Astrocyte (in vitro differentiated cells and primary cell): Measurements from ENCODE around the gene GALNT8.

ENCODE experiments used
- EZH2 ChIP-seq: IDR thresholded peaks from 2 replicates; pipeline ENCODE4 v1.6.1; 2012; ENCODE audit warnings: mild to moderate bottlenecking, low read length, inconsistent platforms; ENCODE audit not compliant: insufficient read depth
- TF ChIP-seq, protein P1 (sequence below): IDR thresholded peaks from 2 replicates; pipeline ENCODE4 v1.5.1; 2011; ENCODE audit warnings: low read depth, mild to moderate bottlenecking, inconsistent platforms, low read length, moderate library complexity; ENCODE audit not compliant: insufficient read depth

DNA sequence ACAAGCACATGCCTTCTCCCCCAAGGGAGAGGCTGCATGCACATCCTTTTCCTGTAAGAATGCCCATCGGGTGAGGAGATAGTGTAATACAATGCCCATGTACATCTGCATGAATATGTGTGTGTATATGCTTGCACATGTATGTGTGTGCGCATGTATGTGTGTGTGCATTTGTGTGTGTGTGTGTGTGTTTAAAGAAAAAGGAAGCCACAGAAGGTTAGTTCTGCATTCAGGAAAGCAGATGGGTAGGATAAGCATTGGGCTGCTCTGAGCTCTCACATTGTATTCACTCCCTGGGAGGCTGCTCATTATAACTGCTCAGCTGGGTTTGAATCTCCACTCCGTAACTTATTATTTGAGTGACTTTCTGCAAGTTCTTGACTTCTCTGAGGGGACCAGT, 74.3 kb downstream of the GALNT8 start:
- TF ChIP-seq, protein P1, sequence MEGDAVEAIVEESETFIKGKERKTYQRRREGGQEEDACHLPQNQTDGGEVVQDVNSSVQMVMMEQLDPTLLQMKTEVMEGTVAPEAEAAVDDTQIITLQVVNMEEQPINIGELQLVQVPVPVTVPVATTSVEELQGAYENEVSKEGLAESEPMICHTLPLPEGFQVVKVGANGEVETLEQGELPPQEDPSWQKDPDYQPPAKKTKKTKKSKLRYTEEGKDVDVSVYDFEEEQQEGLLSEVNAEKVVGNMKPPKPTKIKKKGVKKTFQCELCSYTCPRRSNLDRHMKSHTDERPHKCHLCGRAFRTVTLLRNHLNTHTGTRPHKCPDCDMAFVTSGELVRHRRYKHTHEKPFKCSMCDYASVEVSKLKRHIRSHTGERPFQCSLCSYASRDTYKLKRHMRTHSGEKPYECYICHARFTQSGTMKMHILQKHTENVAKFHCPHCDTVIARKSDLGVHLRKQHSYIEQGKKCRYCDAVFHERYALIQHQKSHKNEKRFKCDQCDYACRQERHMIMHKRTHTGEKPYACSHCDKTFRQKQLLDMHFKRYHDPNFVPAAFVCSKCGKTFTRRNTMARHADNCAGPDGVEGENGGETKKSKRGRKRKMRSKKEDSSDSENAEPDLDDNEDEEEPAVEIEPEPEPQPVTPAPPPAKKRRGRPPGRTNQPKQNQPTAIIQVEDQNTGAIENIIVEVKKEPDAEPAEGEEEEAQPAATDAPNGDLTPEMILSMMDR, result no peak
- no peak for TF ChIP-seq EZH2
